ENCODE measurements around the gene NRAP.

The NRAP gene

DNA sequence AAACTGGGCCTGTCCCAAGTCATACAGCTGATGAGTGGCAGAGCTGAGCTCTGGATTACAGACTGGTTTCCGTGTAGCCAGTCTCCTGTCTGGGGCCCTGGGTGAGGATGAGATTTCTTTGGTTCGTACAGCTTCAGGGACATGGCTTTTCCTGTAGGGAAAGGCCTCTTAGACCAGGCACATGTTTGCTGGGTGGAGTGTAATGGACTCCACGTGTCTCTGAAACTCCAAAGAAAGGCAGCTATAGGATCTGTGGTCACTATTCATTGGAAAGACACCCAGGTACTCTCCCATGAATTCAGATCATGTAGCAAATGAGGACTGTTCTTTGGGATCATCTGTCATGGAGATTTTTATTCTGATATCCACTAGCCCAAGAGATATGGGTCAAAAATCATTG is 108.6 kb downstream of the NRAP start:
- no peak for DNase-seq

DNA sequence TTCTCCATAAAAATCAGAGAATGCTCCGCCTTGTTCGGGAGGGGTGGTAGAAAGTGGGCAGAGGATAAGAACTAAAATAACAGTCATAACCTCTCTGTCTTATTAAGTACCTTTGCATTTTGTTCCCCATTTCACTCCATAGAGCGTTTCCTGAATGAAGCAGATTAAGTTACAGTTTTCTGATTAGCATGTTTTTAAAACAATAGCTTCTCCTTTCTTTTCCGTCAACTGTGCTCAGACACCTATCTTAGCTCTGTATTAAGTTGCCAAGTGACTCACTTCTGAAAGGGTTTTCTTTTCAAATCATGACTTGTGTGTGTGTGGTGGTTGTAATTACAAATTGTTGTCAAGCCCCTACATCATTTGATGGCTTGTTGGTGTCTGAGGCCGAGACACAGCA is 109.6 kb downstream of the NRAP start:
- no peak for DNase-seq

DNA sequence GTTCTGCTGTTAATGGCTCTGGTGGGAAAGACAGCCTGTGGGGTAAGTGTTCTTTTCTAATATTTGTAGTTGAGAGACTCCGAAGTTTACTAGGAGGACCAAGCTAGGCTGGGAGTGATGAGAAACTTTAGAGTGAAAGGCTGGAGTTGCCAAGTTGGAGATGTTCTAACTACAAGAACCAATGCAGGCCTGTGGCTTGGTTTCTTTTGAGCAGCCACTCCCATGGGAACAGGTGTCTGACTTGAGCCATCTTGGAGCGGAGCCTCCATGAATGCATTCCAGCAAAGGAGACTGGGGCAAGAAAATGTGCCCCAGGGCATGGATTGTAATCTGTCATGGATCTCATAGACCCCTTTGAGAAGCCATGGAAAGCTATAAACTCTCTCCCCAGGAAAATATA is 110.7 kb downstream of the NRAP start:
- DNase-seq = no peak

DNA sequence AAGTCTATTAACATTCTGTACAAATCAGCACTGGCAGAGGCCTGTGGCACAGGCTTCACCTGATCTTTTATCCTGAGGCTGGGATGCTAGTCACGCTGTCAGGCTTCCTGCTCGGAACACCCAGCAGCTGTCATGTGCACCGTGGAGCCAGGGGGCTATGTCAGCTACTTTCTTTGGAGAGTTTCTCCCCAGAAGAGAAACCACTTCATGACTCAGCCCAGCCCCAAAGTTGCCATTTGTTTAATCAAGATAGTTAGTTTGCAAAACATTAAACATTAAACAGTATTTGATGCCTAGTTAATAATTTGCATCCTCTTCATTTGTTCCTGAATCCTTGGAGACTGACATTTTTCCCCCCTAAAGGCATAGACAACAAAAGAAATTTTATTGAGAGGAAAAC is 111.1 kb downstream of the NRAP start, which contains the start of gene HABP2:
TSS of gene HABP2 (plus strand) at position 353 of the 400 bp plus-strand sequence. CDS start 69 bp downstream, outside the sequence.
- no peak for DNase-seq

DNA sequence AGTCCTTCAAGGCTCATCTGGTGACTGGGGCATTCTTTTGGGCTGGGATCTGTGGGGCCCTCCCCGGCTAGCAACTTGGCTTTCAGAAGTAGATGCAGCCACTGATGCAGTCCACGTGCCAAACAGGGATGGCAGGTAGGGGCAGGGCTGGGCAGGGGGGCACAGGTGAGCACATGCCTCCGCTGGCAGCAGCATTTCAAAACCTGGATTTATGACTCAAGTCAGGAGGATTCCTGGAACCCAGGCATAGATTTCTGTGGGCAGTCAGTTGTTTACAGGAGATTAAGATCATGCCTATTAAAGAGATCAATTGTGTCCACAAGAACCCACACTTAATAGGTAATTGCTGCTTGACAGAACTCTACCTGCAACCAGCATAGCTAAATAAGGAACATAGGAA is 111.8 kb downstream of the NRAP start:
- no peak for DNase-seq

DNA sequence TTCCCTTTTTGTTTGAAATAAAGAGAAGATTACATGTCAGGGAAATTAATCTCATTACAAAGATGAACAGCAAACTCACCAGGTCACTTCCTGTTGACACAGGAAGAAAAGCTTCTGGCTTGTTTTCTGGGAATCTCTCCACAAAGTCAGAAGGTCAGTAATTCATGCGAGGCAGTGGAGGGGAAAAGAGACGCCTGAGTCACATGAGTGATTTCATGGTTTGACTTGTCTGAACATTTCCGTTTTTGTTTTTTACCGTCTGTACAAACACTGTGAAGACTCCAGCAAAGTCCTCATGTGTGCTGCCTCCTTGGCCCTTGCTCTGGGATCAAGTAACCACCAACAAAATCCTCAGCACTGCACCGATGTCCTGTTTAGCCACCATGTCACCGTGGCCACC is 113.5 kb downstream of the NRAP start:
- DNase-seq = no peak

DNA sequence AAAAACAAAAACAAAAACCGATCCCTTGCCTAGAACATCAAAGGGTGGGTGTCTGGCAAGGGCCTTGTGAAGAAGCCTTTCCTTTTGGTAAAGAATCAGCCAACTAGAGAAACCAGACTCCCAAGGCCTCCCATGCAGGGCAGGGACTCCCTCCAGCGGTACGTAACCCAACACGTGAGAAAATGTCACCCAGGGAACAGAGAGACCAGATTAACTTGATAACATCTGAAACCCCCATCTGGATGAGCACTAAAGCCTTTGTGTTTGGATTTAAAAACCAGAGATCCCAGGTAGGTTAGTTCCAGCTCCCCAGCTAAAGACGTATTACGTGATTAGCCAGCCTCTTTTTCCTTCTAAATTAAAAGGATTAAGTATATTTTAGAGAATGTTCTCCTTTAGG is 114.0 kb downstream of the NRAP start:
- DNase-seq = no peak

DNA sequence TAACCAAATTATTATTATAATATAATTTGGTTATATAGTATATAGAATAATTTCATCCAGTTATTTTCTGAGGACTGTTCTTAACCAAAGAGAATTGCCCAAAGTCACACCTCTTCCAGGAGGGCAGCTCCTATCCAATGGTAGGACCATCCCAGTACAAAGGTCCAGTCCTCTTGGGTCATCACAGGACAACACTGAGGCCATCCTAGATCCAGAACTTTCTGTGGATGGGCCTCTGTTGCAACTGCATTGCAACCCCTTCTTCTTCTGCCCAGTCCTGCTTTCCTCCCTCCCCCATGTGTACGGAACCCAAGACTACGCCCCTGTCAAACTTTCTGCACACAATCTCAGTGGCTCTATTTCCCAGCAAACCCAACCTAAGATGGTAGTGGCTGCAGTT is 116.4 kb downstream of the NRAP start:
- no peak for DNase-seq

DNA sequence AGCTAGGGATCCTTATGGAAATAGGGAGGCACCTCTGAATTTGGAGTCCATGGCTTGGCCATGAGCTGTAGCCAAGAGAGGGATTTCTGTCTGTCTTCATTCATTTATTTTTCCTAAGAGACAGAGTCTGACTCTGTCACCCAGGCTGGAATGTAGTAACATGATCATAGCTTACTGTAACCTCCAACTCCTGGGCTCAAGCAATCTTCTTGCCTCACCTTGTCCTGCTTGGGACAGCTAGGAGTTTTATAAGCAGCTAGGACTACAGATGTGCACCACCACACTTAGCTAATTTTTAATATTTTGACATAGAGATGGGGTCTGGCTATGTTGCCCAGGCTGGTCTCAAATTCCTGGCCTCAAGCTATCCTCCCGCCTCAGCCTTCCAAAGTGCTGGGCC is 119.4 kb downstream of the NRAP start:
- DNase-seq = no peak

DNA sequence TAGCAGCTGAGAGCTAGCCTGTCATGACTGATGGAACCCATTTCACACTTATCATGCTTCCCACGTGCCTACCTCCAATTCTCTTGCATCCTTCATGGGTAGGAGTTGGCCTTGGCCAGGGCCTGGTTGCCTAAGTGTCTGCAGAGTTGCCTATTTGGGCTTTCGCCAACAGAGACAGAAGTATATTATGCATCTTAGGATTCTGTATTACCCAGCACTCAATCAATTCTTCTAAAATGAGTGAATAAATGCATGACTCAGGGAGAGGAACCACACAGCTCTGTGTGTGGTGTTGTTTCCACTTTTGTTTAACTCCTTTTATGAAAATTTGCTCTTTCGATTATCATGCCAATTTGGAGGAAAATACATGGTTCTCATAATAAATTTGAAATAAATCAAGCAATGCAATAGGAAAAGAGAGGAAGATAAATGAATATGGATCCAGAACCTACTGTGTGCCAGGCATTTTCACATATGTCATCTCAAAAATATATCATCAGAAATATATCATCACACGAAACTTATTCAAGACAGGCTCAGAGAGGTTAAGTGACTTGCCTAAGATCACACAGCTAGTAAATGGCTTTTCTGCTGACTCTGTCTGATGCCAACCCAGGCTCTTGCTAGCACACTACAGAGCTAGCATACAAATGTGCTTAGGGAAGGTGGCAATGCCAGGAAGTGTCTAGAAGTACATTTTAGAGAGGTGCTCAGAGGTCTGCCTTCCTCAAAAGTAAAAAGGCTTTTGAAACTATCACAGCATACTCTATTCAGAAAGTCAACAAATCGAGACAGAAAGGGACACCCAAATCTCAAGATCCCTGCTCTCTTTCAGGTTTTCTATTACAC is 120.5 kb downstream of the NRAP start:
- no peak for DNase-seq

DNA sequence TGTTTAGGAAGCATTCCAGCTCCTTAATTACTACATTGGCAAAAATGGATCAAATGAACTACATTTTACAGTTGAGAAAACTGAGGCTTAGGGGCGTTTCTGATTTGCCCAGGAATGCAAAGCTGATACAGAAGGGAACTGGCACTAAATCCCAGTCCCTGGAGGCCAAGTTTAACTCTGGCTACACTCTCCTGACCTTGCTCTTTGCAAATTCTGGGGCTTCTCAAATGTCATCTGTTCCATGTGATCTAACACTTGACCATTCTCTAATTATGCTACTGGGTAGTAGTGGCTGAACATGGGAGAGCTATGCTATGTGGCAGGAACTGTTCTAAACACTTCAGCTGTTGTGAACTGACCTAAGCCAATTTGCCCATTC is 122.3 kb downstream of the NRAP start:
- DNase-seq = no peak

DNA sequence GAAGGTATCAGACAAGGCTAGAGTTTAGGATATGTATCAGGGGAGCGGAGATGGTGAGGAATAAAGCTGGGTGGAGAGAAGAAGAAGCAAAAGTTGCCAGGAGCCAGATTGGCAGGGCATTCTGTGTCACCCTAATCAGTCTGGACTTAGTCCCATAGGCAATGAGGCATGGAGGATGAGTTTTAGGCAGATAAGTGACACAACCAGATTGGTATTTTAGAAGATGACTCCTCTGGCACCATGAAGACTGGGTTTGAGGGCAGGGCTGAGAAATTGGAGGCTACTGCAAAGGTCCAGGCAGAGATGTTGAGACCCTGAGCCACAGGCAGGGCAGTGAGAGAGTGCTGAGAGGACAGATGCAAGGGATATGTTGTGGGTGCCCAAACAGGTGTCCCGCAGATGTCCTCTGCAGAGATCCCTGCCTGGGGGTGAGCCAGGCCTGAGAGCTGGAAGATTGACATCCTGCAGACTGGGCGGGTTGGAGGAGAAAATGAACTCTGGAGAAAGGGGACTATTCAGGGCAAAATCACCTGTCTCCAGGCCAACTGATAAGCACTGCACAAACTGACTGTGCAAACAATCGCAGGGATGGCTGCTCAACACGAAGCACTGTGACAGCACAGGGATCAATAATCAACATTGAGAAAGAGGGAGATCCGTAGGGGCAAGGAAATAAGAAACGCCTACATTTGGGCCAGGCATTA is 122.8 kb downstream of the NRAP start:
- DNase-seq = no peak

DNA sequence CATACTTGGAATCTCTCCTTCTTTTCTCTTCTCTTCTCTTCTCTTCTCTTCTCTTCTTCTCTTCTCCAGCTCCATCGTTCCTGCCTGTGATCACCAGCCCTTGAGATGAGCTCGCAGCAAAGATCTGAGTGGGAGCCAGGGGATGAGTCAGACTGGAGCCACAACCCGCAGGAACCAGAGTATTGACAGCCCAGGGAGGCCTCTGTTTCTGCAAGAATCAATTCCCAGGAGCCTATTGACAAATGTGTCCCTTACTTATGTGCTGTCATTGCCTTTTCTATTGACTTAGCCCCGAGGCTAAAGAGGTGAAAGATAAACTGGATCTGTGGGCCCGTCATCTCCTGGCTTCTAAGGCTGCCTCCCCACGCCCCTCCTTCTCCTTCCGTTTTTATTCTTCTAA is 124.1 kb downstream of the NRAP start:
- DNase-seq = no peak

Measured in CD4-positive, alpha-beta T cell treated with Interleukin-10 for 1 hour (primary cell).